GM12891 (cell line): Measurements from ENCODE around the gene ADCY5.

Source experiments
- DNase-seq: peaks from one replicate; pipeline ENCODE4 v3.0.0; 2011; ENCODE audit warnings: low spot score; ENCODE audit not compliant: insufficient read length
- FAIRE-seq: peaks from 2 replicates; lab custom pipeline; 2011; peaks lifted over from hg19 to GRCh38; lab: Jason Lieb, UNC
- PAX5 ChIP-seq: IDR thresholded peaks from 2 replicates; pipeline ENCODE4 v1.6.1; 2011; ENCODE audit warnings: low read length, moderate library complexity, mild to moderate bottlenecking; ENCODE audit not compliant: insufficient read depth, severe bottlenecking
- POLR2A ChIP-seq: IDR thresholded peaks from 2 replicates; pipeline ENCODE4 v1.6.1; 2011; ENCODE audit warnings: low read depth, low read length, control low read depth
- POLR2AphosphoS5 ChIP-seq: IDR thresholded peaks from 2 replicates; pipeline ENCODE4 v1.6.1; 2011; ENCODE audit warnings: low read depth, low read length, control low read depth
- POU2F2 ChIP-seq: IDR thresholded peaks from 2 replicates; pipeline ENCODE4 v1.6.1; 2011; ENCODE audit warnings: low read depth, mild to moderate bottlenecking, control low read depth, low read length, moderate library complexity
- SPI1 ChIP-seq: IDR thresholded peaks from 2 replicates; pipeline ENCODE4 v1.6.1; 2011; ENCODE audit warnings: low read depth, low read length, control low read depth
- TAF1 ChIP-seq: IDR thresholded peaks from 2 replicates; pipeline ENCODE4 v1.6.1; 2011; ENCODE audit warnings: low read depth, low read length, control low read depth

ADCY5 gene

DNA sequence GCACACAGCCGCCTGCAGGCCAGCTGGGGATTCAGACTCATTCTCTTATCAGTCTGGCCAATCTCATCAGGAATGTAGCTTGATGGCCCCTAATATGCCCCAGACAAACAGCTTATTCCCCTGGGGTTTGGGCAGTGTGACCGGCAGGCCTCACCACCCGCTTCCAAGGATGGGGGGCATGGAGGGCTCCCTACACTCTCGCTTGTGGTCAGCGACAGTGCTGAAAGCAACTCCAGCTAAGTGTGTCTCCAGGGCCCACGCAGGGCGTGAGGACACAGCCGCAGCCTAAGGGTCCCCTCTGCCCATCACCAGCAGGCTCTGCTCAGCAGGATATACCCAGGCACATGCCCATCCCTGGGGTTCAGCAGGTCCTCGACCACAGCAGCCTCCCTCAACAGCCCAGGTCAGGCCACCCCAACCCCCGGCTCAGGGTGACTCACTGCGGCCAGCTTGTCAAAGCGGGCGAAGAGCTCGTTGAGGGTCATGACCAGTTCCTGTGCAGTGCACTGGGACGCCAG lies 116.7 kb downstream of the ADCY5 start:
- FAIRE-seq: no peak

DNA sequence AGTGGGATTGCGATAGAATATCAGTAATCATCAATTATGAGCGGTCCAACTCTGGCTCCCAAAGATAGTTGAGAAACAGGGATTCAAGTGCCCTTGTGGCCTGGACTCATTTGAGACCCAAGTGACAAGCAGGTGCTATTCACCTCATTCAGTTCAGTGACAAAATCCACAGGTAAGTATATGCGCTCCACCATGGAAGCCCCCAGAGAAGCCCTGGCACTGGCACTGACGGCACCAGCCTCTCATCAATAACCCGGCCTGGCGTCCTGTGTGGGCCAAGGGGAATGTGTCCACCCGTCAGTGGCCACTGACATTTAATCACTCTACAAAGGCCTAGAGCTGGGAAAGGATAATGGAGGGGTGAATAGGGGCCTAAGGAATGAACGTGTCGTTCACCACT lies 117.2 kb downstream of the ADCY5 start:
- FAIRE-seq: no peak

More for the DNA sequence above, 116.7 kb downstream of the ADCY5 start:
- TF ChIP-seq TAF1: no peak
- no peak for TF ChIP-seq POLR2AphosphoS5
- no peak for TF ChIP-seq SPI1
- no peak for TF ChIP-seq PAX5
- no peak for TF ChIP-seq POLR2A
- no peak for TF ChIP-seq POU2F2
- DNase-seq: no peak

DNA sequence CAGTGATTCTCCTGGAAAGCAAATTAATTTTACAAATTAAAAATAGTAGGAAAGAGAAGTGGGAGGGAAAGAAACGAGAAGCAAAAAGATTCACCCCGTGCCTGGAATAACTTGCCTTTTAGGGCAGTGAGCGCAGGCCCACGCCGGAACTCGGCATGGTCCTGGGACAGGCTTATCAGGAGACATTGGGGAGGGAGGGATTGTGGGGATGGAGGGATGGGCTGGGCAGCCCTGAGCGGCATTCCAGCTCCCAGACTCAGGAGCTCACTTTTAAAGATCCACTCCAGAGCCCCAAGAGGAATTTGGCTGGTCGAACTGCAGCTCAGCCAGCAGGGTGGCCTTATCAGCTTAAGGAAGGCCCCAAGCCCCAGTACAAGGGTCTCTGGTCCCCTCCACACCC lies 117.9 kb downstream of the ADCY5 start:
- no peak for FAIRE-seq
- TF ChIP-seq PAX5 (no peak), SPI1 (no peak), POLR2A (no peak), POLR2AphosphoS5 (no peak), TAF1 (no peak), POU2F2 (no peak)

More for the DNA sequence above, 117.2 kb downstream of the ADCY5 start:
- DNase-seq: no peak
- TF ChIP-seq TAF1: no peak
- no peak for TF ChIP-seq POU2F2
- no peak for TF ChIP-seq SPI1
- no peak for TF ChIP-seq POLR2AphosphoS5

DNA sequence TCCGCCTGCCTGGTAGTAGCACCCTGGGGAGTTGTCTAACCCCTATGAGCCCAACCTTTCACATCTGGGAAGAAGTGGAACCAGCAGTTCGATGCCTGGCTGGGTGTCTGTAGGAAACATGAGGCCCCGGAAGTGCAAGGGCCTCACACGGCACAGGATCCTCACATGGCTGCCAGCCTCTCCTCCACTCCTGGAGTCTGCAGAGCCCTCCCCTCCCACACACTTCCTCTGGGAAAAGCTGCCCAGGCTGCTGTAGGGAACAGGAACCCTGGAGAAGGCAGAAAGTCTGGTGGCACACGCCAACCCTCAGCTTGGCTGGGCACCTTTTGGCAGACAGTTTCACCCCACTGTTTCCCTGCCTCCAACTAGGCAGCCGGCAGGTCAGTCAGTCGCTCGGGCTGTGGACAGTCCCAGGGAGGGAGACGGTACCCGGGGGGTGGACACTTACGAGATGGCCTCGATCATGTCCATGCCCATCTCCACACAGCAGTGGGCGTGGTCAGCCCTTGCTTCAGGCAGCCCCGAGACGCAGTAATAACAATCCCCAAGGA lies 118.4 kb downstream of the ADCY5 start:
- FAIRE-seq: no peak
- TF ChIP-seq SPI1 (no peak), POLR2A (no peak), TAF1 (no peak), POU2F2 (no peak), PAX5 (no peak), POLR2AphosphoS5 (no peak)

More for the DNA sequence above, 117.9 kb downstream of the ADCY5 start:
- DNase-seq: no peak

DNA sequence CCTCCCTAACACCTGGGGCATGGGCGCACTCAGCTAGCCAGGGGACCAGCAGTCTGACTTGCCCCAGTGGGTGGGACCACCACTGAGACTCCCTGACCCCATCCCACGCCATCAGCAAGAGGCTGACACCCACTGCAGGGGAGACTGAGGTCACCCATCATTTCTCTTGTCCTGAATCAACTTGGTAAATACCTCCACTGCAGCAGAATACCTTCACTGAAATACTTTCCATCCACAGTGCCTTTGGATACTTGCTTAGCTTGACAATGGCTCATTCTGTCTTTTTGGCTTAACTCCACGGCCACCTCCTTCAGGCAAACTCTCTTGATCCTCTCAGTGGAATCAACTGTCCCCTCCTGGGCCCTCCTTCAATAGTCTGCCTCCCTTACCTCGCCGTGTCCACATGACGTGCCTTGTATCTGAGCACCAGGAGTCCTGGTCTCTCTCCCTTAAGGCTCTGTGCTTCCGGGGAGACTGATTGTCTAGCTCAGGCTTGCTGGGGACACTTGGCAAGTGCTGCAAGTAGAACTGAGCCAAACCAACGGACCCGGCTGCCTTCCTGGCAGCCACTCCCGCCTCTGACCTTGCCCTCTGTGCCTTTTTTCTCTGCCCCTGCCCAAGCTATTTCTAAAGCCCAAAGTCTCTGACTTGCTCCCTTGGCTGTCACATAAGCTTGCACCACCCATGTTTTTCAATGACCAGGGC lies 119.1 kb downstream of the ADCY5 start:
- no peak for FAIRE-seq
- TF ChIP-seq POU2F2: no peak
- TF ChIP-seq SPI1: no peak
- TF ChIP-seq TAF1: no peak
- no peak for TF ChIP-seq POLR2AphosphoS5
- DNase-seq: no peak

More for the DNA sequence above, 118.4 kb downstream of the ADCY5 start:
- no peak for DNase-seq

DNA sequence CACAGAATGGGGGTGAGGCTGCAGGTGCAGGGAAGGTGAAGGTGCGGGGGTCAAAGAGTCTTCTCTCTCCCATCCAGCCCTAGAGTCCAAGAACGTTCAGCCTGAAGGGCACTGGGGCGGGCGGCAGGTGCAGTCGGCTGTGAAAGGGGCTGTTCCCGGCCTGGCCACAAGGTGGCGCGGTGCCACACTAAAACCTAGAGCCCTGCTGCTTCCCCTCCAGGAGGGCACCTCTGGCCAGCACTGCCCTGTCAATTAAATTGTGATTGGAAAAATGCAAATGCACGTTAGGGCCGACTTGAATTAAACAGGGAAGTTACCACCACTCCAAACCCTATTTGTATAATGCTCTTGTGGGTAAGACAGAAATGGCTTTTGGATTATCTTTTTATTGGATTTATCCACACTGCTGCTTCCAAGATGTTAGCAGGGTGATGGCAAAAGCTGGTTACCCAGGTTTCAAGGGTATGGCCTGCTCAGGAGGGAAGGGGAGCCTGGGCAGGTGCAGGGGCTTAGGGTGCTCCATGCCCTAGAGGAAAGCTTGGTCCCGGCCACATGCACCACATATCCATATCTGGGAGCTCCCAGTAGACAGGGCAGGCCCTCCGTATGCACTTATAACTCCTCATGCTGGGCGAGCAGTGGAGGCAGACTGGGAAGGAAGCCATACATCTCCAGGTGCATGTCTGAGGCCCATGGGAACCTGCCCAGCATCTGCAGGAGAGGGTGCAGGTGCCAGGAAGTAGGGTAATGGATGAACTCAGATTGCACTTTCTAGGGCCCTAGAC lies 119.8 kb downstream of the ADCY5 start:
- no peak for TF ChIP-seq POLR2AphosphoS5
- TF ChIP-seq TAF1: no peak
- TF ChIP-seq SPI1: no peak
- TF ChIP-seq PAX5: no peak
- TF ChIP-seq POLR2A: no peak
- TF ChIP-seq POU2F2: no peak
- DNase-seq: peak; percentile 85
- FAIRE-seq: peak; percentile 85

DNA sequence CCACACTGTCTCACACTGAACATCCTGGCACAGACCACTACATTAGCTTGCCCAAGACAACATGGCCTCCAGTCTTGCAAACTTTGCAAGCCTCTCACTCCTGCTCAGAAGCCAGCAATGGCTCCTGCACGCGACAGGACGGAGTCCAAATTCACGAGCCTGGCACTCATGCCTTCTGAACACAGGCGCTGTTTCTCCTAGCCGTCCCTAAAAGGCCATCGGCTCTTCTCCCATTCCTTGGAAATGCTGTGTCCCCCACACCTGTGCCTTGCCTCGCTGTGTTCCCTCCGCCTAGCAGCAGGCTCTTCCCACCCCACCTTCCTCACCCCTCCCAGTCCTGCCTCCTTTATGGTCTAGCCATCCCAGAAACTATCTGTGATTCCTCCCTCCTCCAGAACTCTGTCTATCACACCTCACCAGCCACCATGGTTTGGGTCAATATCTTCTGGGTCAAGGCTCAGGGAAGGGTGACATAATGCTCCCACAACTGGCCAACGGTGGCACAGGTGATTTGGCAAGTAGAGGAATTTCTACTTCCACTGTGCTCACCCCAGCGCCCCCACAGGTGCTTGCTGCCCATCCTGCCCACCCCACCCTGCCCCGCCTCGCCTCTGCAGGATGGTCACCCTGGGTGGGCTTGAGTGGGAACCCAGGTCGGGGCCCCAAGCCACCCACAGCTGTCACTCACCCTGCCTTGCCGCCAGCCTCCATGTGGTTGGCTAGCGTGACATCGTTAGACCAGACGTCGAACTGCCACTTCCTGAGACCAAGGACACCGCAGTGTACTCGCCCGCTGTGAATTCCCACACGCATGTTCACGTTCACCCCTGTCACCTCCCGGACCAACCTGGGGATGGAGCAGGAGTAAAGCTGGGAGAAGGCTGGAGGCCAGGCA lies 120.7 kb downstream of the ADCY5 start:
- no peak for DNase-seq
- TF ChIP-seq PAX5 (no peak), POU2F2 (no peak), POLR2AphosphoS5 (no peak), SPI1 (no peak), POLR2A (no peak), TAF1 (no peak)
- no peak for FAIRE-seq

DNA sequence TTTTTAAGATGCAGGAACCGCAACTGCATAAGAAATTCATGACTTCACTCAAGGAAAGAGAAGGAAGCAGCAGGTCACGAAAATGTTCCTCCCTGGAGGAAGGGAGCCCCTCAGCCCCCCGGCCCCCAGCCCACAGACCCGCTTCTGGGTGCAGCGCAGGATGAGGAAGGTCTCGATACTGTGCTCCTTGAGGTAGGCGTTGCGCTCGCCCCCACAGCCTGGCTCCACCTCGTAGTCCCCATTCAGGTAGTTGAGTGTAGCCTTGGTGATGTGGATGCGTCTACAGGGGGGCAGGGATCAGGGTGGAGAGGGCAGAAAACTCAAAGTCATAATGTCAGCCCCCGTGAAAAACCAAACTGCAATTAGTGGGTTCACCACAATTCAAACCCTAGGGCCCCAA lies 121.4 kb downstream of the ADCY5 start:
- DNase-seq: no peak
- TF ChIP-seq TAF1 (no peak), POLR2A (no peak), POLR2AphosphoS5 (no peak), PAX5 (no peak), SPI1 (no peak), POU2F2 (no peak)
- no peak for FAIRE-seq

DNA sequence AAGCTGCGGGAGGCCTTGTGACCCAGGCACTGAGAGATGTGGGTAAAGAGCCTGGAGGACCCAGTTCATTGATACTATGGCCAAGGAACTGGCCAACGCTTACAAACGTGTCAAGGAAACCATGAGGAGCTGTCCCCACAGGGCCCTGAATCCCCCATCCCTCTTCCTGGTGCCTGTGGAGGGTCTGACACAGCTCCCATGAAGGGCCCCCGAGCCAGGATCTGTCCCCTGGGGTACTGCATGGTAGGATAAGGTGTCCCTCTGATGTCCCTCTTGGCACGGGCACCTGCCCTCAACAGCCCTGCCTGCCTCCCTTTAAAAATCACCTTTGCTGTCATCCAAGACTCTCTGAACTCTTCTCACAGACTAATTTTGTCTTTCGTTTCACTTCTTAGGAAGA lies 122.4 kb downstream of the ADCY5 start:
- no peak for FAIRE-seq

More for the DNA sequence above, 122.4 kb downstream of the ADCY5 start:
- TF ChIP-seq SPI1 (no peak), TAF1 (no peak), POLR2AphosphoS5 (no peak), POU2F2 (no peak), PAX5 (no peak), POLR2A (no peak)
- DNase-seq: no peak
